Central memory CD8-positive, alpha-beta T cell (primary cell): ENCODE measurements around the gene AFP.

Experiments
- ATAC-seq: fragments of 150-1000 bp; cut with Tn5 transposase; replicated peaks from 2 replicates; pipeline ENCODE4 v1.10.0; 2022; ENCODE audit warnings: mild to moderate bottlenecking, moderate FRiP score, moderate number of reproducible peaks; ENCODE audit not compliant: poor library complexity, severe bottlenecking; ENCODE audit errors: extremely low read depth
- DNase-seq, 2 donors: peaks; one replicate each; pipeline ENCODE4 v3.0.0; 2021; ENCODE audit warnings: low spot score in 2 of 2
- H3K27ac Mint-ChIP-seq: one replicate; pipeline ENCODE4 v1.8.0; 2022; ENCODE audit warnings: low read depth, mild to moderate bottlenecking, moderate library complexity, mixed read lengths
- H3K27me3 Mint-ChIP-seq: one replicate; pipeline ENCODE4 v1.8.0; 2022; ENCODE audit warnings: mixed read lengths
- H3K36me3 Mint-ChIP-seq: one replicate; pipeline ENCODE4 v1.8.0; 2022; ENCODE audit warnings: mild to moderate bottlenecking, moderate library complexity, mixed read lengths; ENCODE audit not compliant: insufficient read depth
- H3K4me1 Mint-ChIP-seq: one replicate; pipeline ENCODE4 v1.8.0; 2022; ENCODE audit warnings: mixed read lengths
- H3K4me3 Mint-ChIP-seq: one replicate; pipeline ENCODE4 v1.8.0; 2022; ENCODE audit warnings: mild to moderate bottlenecking, moderate library complexity, mixed read lengths
- H3K9me3 Mint-ChIP-seq: one replicate; pipeline ENCODE4 v1.8.0; 2022; ENCODE audit warnings: mixed read lengths

Gene AFP

DNA sequence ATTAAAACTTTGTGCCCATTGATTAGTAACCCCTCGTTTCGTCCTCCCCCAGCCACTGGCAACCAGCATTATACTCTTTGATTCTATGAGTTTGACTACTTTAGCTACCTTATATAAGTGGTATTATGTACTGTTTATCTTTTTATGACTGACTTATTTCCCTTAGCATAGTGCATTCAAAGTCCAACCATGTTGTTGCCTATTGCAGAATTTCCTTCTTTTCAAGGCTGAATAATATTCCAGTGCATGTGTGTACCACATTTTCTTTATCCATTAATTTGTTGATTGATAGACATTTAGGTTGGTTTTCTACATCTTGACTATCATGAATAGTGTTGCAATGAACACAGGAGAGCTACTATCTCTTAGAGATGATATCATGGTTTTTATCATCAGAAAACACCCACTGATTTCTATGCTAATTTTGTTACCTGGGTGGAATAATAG, 28.8 kb upstream of the AFP start:
- ATAC-seq (no peak), DNase-seq (no peak)
- H3K27ac Mint-ChIP-seq: no peak overlapping the region
- no peaks in the 10 kb centered on the region for H3K36me3 Mint-ChIP-seq
- no peak overlapping the region for H3K4me3 Mint-ChIP-seq
- H3K4me1 Mint-ChIP-seq: no peaks in the 10 kb centered on the region
- no peaks in the 10 kb centered on the region for H3K9me3 Mint-ChIP-seq
- H3K27me3 Mint-ChIP-seq: no peaks in the 10 kb centered on the region

DNA sequence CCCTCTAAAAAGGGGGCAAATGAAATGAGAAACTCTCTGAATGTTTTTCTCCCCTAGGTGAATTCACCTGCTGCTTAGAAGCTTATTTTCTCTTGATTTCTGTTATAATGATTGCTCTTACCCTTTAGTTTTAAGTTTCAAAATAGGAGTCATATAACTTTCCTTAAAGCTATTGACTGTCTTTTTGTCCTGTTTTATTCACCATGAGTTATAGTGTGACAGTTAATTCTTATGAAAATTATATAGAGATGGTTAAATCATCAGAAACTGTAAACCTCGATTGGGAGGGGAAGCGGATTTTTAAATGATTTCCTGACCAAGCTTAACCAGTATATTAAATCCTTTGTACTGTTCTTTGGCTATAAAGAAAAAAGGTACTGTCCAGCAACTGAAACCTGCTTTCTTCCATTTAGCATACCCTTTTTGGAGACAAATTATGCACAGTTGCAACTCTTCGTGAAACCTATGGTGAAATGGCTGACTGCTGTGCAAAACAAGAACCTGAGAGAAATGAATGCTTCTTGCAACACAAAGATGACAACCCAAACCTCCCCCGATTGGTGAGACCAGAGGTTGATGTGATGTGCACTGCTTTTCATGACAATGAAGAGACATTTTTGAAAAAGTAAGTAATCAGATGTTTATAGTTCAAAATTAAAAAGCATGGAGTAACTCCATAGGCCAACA, 27.7 kb upstream of the AFP start:
- Mint-ChIP-seq H3K9me3 (no peaks in the 10 kb centered on the region), H3K4me3 (no peak overlapping the region), H3K36me3 (no peaks in the 10 kb centered on the region), H3K27ac (no peak overlapping the region), H3K4me1 (no peaks in the 10 kb centered on the region), H3K27me3 (no peaks in the 10 kb centered on the region)
- DNase-seq: no peak
- ATAC-seq: no peak

DNA sequence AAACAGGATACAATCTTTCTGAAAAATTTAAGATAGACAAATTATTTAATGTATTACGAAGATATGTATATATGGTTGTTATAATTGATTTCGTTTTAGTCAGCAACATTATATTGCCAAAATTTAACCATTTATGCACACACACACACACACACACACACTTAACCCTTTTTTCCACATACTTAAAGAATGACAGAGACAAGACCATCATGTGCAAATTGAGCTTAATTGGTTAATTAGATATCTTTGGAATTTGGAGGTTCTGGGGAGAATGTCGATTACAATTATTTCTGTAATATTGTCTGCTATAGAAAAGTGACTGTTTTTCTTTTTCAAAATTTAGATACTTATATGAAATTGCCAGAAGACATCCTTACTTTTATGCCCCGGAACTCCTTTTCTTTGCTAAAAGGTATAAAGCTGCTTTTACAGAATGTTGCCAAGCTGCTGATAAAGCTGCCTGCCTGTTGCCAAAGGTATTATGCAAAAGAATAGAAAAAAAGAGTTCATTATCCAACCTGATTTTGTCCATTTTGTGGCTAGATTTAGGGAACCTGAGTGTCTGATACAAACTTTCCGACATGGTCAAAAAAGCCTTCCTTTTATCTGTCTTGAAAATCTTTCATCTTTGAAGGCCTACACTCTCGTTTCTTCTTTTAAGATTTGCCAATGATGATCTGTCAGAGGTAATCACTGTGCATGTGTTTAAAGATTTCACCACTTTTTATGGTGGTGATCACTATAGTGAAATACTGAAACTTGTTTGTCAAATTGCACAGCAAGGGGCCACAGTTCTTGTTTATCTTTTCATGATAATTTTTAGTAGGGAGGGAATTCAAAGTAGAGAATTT, 26.8 kb upstream of the AFP start:
- Mint-ChIP-seq H3K27ac (no peak overlapping the region), H3K27me3 (no peaks in the 10 kb centered on the region), H3K9me3 (no peaks in the 10 kb centered on the region), H3K4me3 (no peak overlapping the region), H3K4me1 (no peaks in the 10 kb centered on the region), H3K36me3 (no peaks in the 10 kb centered on the region)
- no peak for DNase-seq
- no peak for ATAC-seq

DNA sequence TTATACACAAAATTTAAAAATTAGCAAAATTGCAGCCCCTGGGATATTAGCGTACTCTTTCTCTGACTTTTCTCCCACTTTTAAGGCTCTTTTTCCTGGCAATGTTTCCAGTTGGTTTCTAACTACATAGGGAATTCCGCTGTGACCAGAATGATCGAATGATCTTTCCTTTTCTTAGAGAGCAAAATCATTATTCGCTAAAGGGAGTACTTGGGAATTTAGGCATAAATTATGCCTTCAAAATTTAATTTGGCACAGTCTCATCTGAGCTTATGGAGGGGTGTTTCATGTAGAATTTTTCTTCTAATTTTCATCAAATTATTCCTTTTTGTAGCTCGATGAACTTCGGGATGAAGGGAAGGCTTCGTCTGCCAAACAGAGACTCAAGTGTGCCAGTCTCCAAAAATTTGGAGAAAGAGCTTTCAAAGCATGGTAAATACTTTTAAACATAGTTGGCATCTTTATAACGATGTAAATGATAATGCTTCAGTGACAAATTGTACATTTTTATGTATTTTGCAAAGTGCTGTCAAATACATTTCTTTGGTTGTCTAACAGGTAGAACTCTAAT, 26.0 kb upstream of the AFP start:
- Mint-ChIP-seq H3K27ac (no peak overlapping the region), H3K4me1 (no peaks in the 10 kb centered on the region), H3K4me3 (no peak overlapping the region), H3K27me3 (no peaks in the 10 kb centered on the region), H3K9me3 (no peaks in the 10 kb centered on the region), H3K36me3 (no peaks in the 10 kb centered on the region)
- ATAC-seq (no peak), DNase-seq (no peak)

DNA sequence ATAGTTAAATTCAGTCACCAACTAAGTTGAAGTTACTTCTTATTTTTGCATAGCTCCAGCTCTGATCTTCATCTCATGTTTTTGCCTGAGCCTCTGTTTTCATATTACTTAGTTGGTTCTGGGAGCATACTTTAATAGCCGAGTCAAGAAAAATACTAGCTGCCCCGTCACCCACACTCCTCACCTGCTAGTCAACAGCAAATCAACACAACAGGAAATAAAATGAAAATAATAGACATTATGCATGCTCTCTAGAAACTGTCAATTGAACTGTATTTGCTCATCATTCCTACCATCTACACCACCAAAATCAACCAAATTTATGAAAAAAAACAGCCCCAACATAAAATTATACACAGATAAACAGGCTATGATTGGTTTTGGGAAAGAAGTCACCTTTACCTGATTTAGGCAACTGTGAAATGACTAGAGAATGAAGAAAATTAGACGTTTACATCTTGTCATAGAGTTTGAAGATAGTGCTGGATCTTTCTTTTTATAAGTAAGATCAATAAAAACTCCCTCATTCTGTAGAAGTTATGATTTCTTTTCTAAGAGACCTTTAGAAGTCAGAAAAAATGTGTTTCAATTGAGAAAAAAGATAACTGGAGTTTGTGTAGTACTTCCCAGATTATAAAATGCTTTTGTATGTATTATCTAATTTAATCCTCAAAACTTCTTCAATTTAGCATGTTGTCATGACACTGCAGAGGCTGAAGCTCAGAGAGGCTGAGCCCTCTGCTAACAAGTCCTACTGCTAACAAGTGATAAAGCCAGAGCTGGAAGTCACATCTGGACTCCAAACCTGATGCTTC, 24.9 kb upstream of the AFP start:
- ATAC-seq (no peak), DNase-seq (no peak)
- Mint-ChIP-seq H3K27me3 (no peaks in the 10 kb centered on the region), H3K27ac (no peak overlapping the region), H3K9me3 (no peaks in the 10 kb centered on the region), H3K36me3 (no peaks in the 10 kb centered on the region), H3K4me3 (no peak overlapping the region), H3K4me1 (no peaks in the 10 kb centered on the region)

DNA sequence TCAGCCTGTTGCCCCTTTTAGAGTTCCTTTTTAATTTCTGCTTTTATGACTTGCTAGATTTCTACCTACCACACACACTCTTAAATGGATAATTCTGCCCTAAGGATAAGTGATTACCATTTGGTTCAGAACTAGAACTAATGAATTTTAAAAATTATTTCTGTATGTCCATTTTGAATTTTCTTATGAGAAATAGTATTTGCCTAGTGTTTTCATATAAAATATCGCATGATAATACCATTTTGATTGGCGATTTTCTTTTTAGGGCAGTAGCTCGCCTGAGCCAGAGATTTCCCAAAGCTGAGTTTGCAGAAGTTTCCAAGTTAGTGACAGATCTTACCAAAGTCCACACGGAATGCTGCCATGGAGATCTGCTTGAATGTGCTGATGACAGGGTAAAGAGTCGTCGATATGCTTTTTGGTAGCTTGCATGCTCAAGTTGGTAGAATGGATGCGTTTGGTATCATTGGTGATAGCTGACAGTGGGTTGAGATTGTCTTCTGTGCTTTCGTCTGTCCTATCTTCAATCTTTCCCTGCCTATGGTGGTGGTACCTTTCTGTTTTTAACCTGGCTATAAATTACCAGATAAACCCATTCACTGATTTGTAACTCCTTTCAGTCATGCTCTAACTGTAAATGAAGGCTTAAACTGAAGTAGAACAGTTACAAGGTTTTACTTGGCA, 24.1 kb upstream of the AFP start:
- H3K9me3 Mint-ChIP-seq: no peaks in the 10 kb centered on the region
- DNase-seq (no peak), ATAC-seq (no peak)
- no peak overlapping the region for H3K4me3 Mint-ChIP-seq
- H3K27ac Mint-ChIP-seq: no peak overlapping the region
- H3K27me3 Mint-ChIP-seq: no peaks in the 10 kb centered on the region
- H3K36me3 Mint-ChIP-seq: no peaks in the 10 kb centered on the region
- no peaks in the 10 kb centered on the region for H3K4me1 Mint-ChIP-seq

DNA sequence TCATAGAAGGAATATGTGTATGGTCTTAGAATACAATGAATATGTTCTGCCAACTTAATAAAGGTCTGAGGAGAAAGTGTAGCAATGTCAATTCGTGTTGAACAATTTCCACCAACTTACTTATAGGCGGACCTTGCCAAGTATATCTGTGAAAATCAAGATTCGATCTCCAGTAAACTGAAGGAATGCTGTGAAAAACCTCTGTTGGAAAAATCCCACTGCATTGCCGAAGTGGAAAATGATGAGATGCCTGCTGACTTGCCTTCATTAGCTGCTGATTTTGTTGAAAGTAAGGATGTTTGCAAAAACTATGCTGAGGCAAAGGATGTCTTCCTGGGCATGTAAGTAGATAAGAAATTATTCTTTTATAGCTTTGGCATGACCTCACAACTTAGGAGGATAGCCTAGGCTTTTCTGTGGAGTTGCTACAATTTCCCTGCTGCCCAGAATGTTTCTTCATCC, 22.7 kb upstream of the AFP start:
- Mint-ChIP-seq H3K36me3 (no peaks in the 10 kb centered on the region), H3K9me3 (no peaks in the 10 kb centered on the region), H3K4me3 (no peak overlapping the region), H3K4me1 (no peaks in the 10 kb centered on the region), H3K27me3 (no peaks in the 10 kb centered on the region), H3K27ac (no peak overlapping the region)
- no peak for DNase-seq
- no peak for ATAC-seq

DNA sequence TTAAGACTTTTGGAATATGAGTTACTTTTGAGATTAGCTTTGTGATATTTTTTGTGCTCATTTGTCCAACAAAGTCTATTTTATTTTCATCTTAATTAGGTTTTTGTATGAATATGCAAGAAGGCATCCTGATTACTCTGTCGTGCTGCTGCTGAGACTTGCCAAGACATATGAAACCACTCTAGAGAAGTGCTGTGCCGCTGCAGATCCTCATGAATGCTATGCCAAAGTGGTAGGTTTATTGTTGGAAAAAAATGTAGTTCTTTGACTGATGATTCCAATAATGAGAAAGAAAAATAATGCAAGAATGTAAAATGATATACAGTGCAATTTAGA, 21.1 kb upstream of the AFP start:
- Mint-ChIP-seq H3K27ac (no peak overlapping the region), H3K27me3 (peaks cover 6% of the 10 kb centered on the region), H3K4me1 (no peaks in the 10 kb centered on the region), H3K36me3 (no peaks in the 10 kb centered on the region), H3K9me3 (no peaks in the 10 kb centered on the region), H3K4me3 (no peak overlapping the region)
- ATAC-seq: no peak
- no peak for DNase-seq

DNA sequence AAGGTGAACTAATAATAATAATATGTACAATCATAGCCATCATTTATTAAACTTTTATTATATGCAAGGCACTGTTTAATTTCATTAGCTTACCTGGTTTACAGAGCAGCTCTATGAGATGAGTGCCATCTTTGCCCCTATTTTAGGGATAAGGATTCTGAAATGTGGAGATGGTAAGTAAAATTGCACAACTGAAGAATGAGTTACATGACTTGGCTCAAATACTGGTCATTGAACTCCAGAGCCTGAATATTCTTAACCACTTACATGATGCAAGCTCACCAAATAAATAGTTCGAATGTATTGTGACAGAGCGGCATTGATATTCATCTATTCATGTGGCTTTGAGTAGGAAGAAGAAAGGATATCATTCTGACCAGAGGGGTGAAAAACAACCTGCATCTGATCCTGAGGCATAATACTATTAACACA, 20.2 kb upstream of the AFP start:
- no peaks in the 10 kb centered on the region for H3K9me3 Mint-ChIP-seq
- H3K4me3 Mint-ChIP-seq: no peak overlapping the region
- no peak overlapping the region for H3K27ac Mint-ChIP-seq
- DNase-seq (no peak), ATAC-seq (no peak)
- peaks cover 6% of the 10 kb centered on the region for H3K27me3 Mint-ChIP-seq
- no peaks in the 10 kb centered on the region for H3K36me3 Mint-ChIP-seq
- H3K4me1 Mint-ChIP-seq: no peaks in the 10 kb centered on the region

DNA sequence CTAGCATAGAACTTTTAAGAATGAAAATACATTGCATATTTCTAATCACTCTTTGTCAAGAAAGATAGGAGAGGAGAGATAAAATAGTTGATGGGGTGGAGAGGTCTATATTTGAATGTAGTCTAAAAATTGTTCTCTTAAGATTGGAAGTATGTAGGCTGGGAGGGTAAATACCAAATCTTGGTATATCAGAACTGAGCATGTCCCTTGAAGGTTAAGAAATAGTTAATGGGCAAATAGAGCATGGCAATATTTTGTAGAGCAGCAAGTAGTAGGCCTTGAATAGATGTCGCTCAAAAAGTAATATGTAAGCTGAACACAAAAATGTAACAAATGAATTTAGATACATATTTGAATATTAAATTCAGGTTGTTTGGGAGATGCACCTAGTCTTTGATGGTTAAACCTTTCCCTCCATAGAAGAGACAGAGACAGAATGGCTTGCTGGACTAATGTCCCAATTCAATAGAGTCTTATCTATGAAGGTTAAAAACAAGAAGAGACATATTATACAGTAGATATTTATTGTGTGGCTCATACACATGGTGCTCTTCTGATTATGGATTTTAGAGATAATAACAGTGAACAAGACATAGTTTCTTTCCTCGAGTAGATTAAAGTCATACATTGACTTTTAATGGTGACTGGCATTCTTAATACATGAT, 19.5 kb upstream of the AFP start:
- Mint-ChIP-seq H3K36me3 (no peaks in the 10 kb centered on the region), H3K27me3 (peaks cover 6% of the 10 kb centered on the region), H3K4me1 (no peaks in the 10 kb centered on the region), H3K4me3 (no peak overlapping the region), H3K27ac (no peak overlapping the region), H3K9me3 (no peaks in the 10 kb centered on the region)
- DNase-seq (no peak), ATAC-seq (no peak)

DNA sequence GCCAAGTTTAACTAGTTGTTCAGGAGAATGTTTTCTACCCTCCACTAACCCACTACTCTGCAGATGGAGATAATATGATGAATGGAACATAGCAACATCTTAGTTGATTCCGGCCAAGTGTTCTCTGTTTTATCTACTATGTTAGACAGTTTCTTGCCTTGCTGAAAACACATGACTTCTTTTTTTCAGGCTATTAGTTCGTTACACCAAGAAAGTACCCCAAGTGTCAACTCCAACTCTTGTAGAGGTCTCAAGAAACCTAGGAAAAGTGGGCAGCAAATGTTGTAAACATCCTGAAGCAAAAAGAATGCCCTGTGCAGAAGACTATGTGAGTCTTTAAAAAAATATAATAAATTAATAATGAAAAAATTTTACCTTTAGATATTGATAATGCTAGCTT, 18.7 kb upstream of the AFP start:
- ATAC-seq: no peak

DNA sequence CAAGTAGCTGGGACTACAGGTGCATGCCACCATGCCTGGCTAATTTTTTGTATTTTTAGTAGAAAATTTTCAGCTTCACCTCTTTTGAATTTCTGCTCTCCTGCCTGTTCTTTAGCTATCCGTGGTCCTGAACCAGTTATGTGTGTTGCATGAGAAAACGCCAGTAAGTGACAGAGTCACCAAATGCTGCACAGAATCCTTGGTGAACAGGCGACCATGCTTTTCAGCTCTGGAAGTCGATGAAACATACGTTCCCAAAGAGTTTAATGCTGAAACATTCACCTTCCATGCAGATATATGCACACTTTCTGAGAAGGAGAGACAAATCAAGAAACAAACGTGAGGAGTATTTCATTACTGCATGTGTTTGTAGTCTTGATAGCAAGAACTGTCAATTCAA, 18.0 kb upstream of the AFP start:
- DNase-seq (no peak), ATAC-seq (no peak)
- Mint-ChIP-seq H3K4me3 (no peak overlapping the region), H3K4me1 (no peaks in the 10 kb centered on the region), H3K27me3 (peaks cover 6% of the 10 kb centered on the region), H3K9me3 (no peaks in the 10 kb centered on the region), H3K36me3 (no peaks in the 10 kb centered on the region), H3K27ac (no peak overlapping the region)

More for the DNA sequence above, 18.7 kb upstream of the AFP start:
- no peaks in the 10 kb centered on the region for H3K9me3 Mint-ChIP-seq
- H3K27ac Mint-ChIP-seq: no peak overlapping the region
- no peak overlapping the region for H3K4me3 Mint-ChIP-seq
- no peaks in the 10 kb centered on the region for H3K4me1 Mint-ChIP-seq
- peaks cover 6% of the 10 kb centered on the region for H3K27me3 Mint-ChIP-seq
- no peak for DNase-seq
- H3K36me3 Mint-ChIP-seq: no peaks in the 10 kb centered on the region
